GM21367 (cell line): ENCODE data around the gene ANO1.
A peak's percentile ranks its signal among the peaks of the same experiment; 100 is the strongest.
"Not testable (repeated sequence)": the region's sequence is repeated elsewhere in the genome, so short reads cannot be mapped to it uniquely, and the experiment has no call there.

Experiments
- ATAC-seq: cut with Tn5 transposase; IDR thresholded peaks from one replicate; pipeline ENCODE4 v1.9.1; 2021; ENCODE audit not compliant: unreplicated experiment

The ANO1 gene

DNA sequence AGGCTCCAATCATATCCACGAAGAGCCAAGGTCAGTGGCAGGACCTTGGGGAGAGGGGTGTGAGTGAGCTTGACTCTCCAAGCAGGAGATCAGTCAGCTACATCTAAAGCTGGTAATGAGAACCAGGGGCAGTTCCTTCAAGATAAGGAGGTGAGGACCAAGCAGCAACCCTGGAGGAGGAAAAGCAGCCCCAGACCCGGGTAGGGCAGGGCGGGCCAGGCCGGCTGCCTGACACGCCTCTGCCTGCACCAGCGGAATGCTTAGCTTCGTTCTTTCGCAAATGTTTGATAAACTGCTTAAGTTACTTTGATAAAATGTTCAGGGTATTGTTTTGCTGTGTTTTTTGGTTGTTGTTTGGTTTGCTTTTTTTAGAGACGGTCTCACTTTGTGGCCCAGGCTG, 106.3 kb downstream of the ANO1 start:
- no peak for ATAC-seq

- ATAC-seq = no peak
Measured at GRCh38 chr11:70185348-70186055, 107.4 kb downstream of the ANO1 start.

GRCh38 chr11:70186420-70186819, 108.3 kb downstream of the ANO1 start:
- no peak for ATAC-seq

DNA sequence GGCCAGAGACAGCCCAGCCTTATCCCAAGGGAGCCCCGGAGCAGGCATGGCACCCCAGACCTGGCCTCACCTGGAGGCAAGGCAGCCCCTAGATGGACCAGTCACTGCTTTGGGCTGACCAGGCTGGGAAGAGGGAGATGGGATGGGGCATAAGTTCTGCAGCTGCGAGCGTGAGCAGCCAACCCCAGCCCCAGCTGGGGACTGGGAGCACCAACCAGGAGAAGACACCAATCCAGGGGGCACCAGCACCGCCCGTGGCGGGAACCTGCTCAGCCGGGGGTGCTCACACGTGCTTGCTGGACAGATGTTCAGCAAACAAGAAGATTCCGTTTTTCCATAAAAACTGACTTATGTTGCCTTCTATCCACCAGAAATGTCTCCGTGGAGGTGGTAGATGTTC, 108.8 kb downstream of the ANO1 start:
- no peak for ATAC-seq

GRCh38 chr11:70187771-70188170, 109.7 kb downstream of the ANO1 start:
- no peak for ATAC-seq

DNA sequence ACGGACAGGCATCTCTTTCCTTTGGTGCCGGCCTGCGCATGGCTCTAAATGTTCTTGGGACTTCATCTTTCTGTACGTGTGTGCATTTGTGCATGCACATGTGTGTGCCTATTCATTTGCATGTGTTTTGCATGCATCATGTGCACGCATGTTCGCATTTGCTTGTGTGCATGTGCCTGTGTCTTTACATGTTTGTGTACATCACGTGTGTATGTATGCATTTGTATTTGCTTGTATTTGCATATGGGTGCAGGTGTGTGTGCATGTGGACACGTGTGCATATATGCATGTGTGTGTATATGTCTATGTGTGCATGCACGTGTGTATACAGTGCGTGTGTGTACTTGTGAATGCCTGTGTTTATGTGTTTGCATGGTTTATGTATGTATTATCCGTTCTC, 111.5 kb downstream of the ANO1 start:
- ATAC-seq = no peak

DNA sequence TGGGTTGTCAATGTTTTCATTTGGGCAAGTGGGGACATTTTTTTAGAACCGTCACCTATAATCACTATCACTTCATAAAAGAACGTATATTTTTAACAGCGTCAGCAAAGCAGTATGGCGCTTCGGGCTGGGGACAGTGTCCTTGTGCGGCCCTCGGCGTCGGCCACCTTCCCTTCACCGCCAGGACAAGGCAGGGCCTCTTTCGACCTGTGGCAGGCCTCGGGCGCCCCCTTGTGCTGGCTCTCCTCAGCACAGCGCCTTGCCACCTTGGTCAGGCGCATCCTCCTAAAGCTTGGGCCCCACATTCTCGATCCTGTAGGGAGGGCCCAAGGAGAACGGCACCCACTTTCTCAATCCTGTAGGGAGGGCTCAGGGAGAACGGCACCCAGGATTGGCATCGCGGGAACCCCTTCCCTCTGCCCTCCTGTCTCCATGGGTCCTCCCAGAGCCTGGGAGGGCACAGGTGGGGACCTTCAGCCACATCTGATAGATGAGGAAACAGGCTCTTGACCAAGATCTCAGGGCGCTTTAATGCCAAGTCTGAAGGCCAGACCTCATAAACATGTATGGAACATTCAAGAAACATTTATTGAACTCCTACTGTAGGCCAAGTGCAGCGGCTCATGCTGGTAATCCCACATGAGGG, 113.5 kb downstream of the ANO1 start:
- no peak for ATAC-seq

DNA sequence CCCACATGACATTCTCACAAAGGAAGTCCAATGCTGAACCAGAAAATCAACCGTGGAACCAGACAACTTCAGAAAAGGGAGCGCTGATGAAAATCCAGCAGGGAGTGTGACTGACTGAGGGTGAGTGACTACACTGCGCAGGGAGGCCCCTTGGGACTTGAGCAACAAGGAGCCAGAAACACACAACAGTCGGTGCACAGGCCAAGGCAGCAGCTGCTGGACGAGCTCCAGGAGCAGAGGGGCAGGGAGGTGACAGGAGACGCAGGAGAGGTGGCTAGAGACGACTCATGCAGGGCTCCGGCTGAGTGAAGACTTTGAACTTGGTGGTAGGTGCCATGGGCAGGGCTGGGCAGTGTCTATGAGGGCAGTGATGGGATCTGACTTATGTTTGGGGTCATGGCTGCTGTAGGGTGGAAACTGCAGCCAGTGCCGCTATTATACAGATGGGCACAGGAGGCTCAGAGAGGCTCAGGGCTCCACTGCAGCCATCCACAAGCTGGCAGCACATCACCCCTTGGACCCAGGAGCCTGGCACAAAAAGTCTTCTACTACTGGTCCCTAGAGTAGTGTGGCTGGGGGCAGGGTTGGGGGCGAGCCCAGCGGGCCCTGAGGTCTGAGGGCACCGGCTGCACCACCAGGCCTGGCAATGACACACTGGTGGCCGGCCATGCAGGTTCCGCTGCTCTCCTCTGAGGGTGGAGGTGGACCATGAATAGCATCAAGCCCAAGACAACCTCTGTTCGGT, 114.7 kb downstream of the ANO1 start:
- no peak for ATAC-seq

GRCh38 chr11:70193411-70194292, 115.5 kb downstream of the ANO1 start:
- ATAC-seq = no peak

DNA sequence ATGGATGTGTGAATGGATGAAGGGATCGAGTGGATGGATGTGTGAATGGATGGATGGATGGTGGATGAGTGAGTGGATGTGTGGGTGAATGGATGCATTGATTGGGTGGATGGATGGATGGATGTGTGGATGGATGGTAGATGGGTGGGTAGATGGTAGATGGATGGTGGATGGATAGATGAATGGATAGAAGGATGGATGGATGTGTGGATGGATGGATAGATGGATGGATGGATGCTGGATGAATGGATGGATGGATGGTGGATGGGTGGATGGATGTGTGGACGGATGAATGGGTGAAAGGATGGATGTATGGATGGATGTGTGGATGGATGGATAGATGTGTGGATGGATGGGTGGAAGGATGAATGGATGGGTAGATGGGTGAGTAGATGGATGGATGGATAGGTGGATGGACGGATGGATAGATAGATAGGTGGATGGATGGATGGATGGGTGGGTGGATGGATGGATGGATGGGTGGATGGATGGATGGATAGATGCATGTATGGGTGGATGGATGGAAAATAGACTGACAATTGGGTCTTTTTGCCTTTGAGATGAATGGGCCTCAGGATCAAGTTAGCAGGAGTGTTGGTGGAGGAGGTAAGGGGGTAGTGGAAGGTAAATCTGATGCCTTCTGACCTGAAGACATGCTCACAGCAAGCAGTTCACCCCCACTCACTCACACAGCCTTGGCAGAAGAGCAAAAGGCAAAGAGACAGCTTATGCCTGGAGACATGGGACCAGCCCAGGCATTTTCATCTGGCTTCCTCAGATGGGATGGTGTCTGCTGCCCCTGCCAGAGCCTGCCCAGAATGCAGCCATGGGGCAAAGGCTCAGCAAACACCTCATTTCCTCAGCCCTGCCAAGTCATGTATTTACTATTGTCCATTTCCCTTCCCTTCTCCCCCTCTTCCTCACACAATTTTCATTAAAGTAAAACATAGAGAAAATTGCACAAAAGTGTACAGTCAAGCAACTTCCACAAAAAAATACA, 117.0 kb downstream of the ANO1 start:
- ATAC-seq = no peak

GRCh38 chr11:70200212-70200844, 122.2 kb downstream of the ANO1 start:
- ATAC-seq = no peak

- ATAC-seq = not testable (repeated sequence)
Measured at GRCh38 chr11:70201047-70201446, 122.9 kb downstream of the ANO1 start.

DNA sequence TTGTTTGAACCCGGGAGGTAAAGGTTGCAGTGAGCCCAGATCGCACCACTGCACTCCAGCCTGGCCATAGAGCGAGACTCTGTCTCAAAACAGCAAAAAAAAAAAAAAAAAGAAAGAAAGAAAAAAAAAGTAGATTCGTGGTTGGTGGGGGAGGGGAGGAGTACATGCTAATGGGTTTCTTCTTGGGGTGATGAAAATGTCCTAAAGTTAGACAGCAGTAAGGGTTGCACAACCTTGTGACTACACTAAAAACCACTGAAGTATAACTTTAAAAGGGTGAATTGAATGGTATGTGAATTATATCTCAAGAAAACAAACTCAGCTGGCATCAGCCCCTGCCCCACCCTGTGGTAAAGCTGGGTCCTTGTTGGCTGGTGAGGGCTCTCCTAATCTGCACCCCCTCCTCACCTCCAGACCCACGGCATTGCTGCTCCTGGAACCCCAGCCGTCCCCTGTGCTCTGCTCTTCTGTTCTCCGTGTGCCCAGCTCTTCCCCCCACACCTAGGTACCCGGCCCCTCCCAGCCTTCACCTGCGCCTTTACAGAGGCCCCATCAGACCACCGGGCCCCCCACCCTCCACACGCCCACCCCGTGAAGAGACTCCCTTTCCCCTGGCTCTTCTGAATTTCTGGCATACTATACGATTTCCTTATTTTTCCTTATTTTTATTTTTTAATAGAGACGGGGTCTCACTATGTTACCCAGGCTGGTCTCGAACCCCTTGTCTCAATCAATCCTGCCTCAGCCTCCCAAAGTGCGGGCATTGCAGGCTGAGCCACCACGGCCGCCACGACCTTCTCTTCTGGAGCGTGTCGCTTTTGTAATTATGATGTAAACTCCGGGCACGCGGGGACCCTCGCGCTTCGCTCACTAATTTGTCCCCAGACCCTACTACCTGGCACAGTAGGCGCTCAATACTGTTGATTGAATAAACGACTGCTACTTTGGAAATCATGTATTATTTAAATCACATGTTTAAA, 124.1 kb downstream of the ANO1 start:
- no peak for ATAC-seq

DNA sequence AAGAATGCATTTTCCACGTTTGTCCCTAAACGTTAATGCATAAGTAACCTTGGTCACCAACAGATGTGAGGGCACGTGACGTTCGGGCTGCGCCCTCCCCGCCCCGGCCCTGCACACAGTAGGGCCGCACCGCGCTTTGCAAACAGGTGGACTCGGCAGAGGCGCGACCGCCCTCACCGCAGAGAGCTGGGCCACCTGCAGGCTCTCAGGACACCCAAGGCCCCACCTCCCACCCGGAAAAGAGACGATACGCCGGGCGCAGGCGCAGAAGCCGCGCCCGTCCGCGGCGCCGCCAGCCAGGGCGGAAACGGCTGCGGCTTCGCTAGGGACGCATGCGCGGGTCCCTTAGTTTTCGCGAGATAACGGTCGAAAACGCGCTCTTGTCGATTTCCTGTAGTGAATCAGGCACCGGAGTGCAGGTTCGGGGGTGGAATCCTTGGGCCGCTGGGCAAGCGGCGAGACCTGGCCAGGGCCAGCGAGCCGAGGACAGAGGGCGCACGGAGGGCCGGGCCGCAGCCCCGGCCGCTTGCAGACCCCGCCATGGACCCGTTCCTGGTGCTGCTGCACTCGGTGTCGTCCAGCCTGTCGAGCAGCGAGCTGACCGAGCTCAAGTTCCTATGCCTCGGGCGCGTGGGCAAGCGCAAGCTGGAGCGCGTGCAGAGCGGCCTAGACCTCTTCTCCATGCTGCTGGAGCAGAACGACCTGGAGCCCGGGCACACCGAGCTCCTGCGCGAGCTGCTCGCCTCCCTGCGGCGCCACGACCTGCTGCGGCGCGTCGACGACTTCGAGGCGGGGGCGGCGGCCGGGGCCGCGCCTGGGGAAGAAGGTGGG, 125.0 kb downstream of the ANO1 start, which contains the start of gene FADD:
TSS of gene FADD (plus strand) at position 377 of the 831 bp plus-strand sequence. CDS start at position 541, 164 bp downstream.
- peak; percentile 67 for ATAC-seq

DNA sequence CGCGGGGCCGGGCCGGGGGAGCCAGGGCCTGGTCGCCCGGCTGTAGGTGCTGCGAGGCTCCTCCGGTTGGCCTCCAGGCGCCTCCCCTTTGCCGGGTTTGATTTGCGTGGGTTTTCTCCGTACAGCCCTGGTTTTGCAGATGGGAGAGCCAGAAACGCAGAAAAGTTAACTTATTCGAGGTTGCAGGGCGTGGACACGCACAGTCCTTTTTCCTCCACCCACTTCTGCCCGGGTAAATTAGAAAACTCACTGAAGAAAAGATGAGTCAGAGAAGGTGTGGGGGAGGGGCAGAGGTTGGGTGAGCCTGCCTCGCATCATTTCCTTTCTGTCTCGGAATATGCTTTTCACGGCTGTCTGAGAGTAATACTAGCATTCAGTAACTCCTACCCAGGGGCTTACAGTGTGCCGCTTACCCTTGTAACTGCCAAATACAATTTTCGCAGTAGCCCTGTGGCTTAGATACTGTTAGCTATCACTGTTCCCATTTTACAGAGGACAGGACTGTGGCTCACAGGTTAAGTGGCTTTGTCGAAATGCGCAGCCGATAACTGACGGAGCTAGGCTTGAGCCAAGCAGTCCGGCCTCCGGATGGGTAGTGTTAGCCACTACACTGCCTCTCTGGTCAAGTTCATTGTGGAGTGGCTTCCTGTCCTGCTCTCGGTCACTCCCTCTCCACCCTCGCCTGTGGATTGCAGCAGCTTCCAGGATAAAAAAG, 125.8 kb downstream of the ANO1 start:
- ATAC-seq = peak; percentile 26

GRCh38 chr11:70204466-70204799, 126.3 kb downstream of the ANO1 start:
- no peak for ATAC-seq
